SK-N-SH treated with all-trans-retinoic acid at 6 μM for 48 hours (cell line): ENCODE measurements around the gene UST.

Experiments
- CSRNP3 ChIP-seq: fragments of 250-450 bp; sonication (Bioruptor Pico); IDR thresholded peaks from 2 replicates; pipeline ENCODE4 v1.5.1; 2021; ENCODE audit warnings: mild to moderate bottlenecking, moderate library complexity
- ZFP30 ChIP-seq: fragments of 450-650 bp; formaldehyde crosslinking; IDR thresholded peaks from 2 replicates; pipeline ENCODE4 v1.5.0; 2022; ENCODE audit warnings: mild to moderate bottlenecking, moderate library complexity

GRCh38 chr6:148738946-148739821, 7.6 kb upstream of the UST start:
- TF ChIP-seq CSRNP3 (CRISPR knock-in tag) (no peak), ZFP30 (CRISPR knock-in tag) (no peak)
